HepG2 (cell line): ENCODE measurements around the gene EMP2. TPM values are rescaled to one million over a fixed set of nuclear protein-coding genes. Genes with fewer than 3 reads are reported as not detected.

Experiments used
- ATAC-seq: fragments of 200-7000 bp; cut with Tn5 transposase; 3 replicates; pipeline ENCODE4 v1.9.1; 2020; ENCODE audit warnings: mild to moderate bottlenecking, moderate library complexity
- BruUV-seq: library from RNA; stranded (reverse); fragments of 400-500 nt; replicated peaks from 2 replicates; lab custom pipeline; 2021; lab: Mats Ljungman, UMichigan
- CTCF ChIA-PET: fragments of 300-600 bp; formaldehyde crosslinking; extraction: SDS; loops from one replicate; lab custom pipeline; 2021; ENCODE audit warnings: low total read pairs, inconsistent platforms, low intra/inter-chr PET ratio; lab: Yijun Ruan, JAX
- POLR2A ChIA-PET: fragments of 350-600 bp; sonication (Branson Sonifier 250); formaldehyde crosslinking; loops from one replicate; lab custom pipeline; 2020; ENCODE audit warnings: antibody characterized with exemption, inconsistent platforms; lab: Yijun Ruan, JAX
- DNase-seq: peaks from one replicate; pipeline ENCODE4 v3.0.0-alpha.2; 2015; ENCODE audit warnings: low spot score
- FAIRE-seq: peaks from 3 replicates; lab custom pipeline; 2011; peaks lifted over from hg19 to GRCh38; lab: Jason Lieb, UNC
- H2AFZ ChIP-seq: one replicate; pipeline ENCODE4 v1.6.1; 2011; ENCODE audit warnings: low read length, inconsistent platforms
- H3K27ac ChIP-seq: fragments of 300-600 bp; 3 replicates; pipeline ENCODE4 v1.8.0; 2011; ENCODE audit warnings: mixed run types, mild to moderate bottlenecking, mixed read lengths, low read length, inconsistent platforms; ENCODE audit not compliant: insufficient read depth; ENCODE audit errors: extremely low read length
- H3K27me3 ChIP-seq, 2 experiments: fragments of 200-600 bp in 1 of 2; 2 replicates in 1 of 2; 3 replicates in 1 of 2; pipeline versions ENCODE4 v1.6.0 to v1.8.0; 2011; ENCODE audit warnings: low read length in 2 of 2, mild to moderate bottlenecking in 2 of 2, moderate library complexity in 2 of 2, inconsistent platforms in 1 of 2; ENCODE audit not compliant: insufficient read depth in 2 of 2, control insufficient read depth in 1 of 2
- H3K36me3 ChIP-seq, 2 experiments: fragments of 200-600 bp in 1 of 2; replicated peaks in 1 of 2; 2 replicates in 1 of 2; 3 replicates in 1 of 2; pipeline versions ENCODE4 v1.5.1 to v1.8.0; 2011; ENCODE audit warnings: low read length in 2 of 2, inconsistent platforms in 1 of 2; ENCODE audit not compliant: insufficient read depth in 2 of 2, control insufficient read depth in 1 of 2
- H3K4me1 ChIP-seq: 2 replicates; pipeline ENCODE4 v1.5.1; 2012; ENCODE audit warnings: low read length, inconsistent platforms; ENCODE audit not compliant: insufficient read depth
- H3K4me2 ChIP-seq: 2 replicates; pipeline ENCODE4 v1.6.0; 2011; ENCODE audit warnings: low read depth, low read length, inconsistent platforms
- H3K4me3 ChIP-seq, 3 experiments: fragments of 200-600 bp in 1 of 3; sonication (generic), shearing (Covaris generic) in 1 of 3; replicated peaks in 1 of 3; 2 replicates each; pipeline ENCODE4 v1.5.1; 2011 to 2016; ENCODE audit warnings: low read length in 3 of 3, inconsistent platforms in 2 of 3, low read depth in 2 of 3, mild to moderate bottlenecking in 2 of 3, control low read depth in 1 of 3, mixed read lengths in 1 of 3; ENCODE audit not compliant: insufficient read depth in 1 of 3
- H3K79me2 ChIP-seq: one replicate; pipeline ENCODE4 v1.6.1; 2011; ENCODE audit warnings: low read length, inconsistent platforms; ENCODE audit not compliant: insufficient read depth
- H3K9ac ChIP-seq: 2 replicates; pipeline ENCODE4 v1.6.0; 2011; ENCODE audit warnings: mild to moderate bottlenecking, low read depth, low read length, inconsistent platforms; ENCODE audit not compliant: insufficient read depth
- H3K9me3 ChIP-seq: 2 replicates; pipeline ENCODE4 v1.5.1; 2012; ENCODE audit warnings: mild to moderate bottlenecking, low read length
- H4K20me1 ChIP-seq: 2 replicates; pipeline ENCODE4 v1.6.0; 2011; ENCODE audit warnings: inconsistent platforms, mild to moderate bottlenecking, low read length, moderate library complexity; ENCODE audit not compliant: insufficient read depth
- AKAP8 ChIP-seq: sonication (generic); formaldehyde crosslinking; IDR thresholded peaks from 2 replicates; pipeline ENCODE4 v1.5.1; 2020; ENCODE audit warnings: mild to moderate bottlenecking, missing genetic modification reagents
- ELF4 ChIP-seq: sonication (generic); formaldehyde crosslinking; IDR thresholded peaks from 2 replicates; pipeline ENCODE4 v1.5.0; 2020; ENCODE audit warnings: missing genetic modification reagents, mild to moderate bottlenecking, moderate library complexity, borderline replicate concordance
- EP300 ChIP-seq, 3 experiments: sonication (generic) in 1 of 3; formaldehyde crosslinking in 1 of 3; IDR thresholded peaks; 2 replicates each; pipeline versions ENCODE4 v1.5.1 to v1.6.1; 2011 to 2020; ENCODE audit warnings: low read depth in 2 of 3, low read length in 2 of 3, borderline replicate concordance in 1 of 3, improper control_type of control experiment in 1 of 3, mild to moderate bottlenecking in 1 of 3, missing genetic modification reagents in 1 of 3, moderate library complexity in 1 of 3
- FIP1L1 ChIP-seq: fragments of 200-400 bp; formaldehyde crosslinking; IDR thresholded peaks from 2 replicates; pipeline ENCODE4 v1.6.1; 2018; ENCODE audit warnings: low read depth, mild to moderate bottlenecking, low read length, moderate library complexity, borderline replicate concordance; ENCODE audit not compliant: insufficient read depth
- HMG20A ChIP-seq: IDR thresholded peaks from 2 replicates; pipeline ENCODE4 v1.6.1; 2016; ENCODE audit warnings: borderline replicate concordance
- MAZ ChIP-seq, 2 experiments: sonication (generic) in 1 of 2; formaldehyde crosslinking in 1 of 2; IDR thresholded peaks; 2 replicates each; pipeline versions ENCODE4 v1.5.0 to v1.6.1; 2012 to 2020; ENCODE audit warnings: low read depth in 2 of 2, mild to moderate bottlenecking in 2 of 2, borderline replicate concordance in 1 of 2, improper control_type of control experiment in 1 of 2, low read length in 1 of 2, missing genetic modification reagents in 1 of 2, moderate library complexity in 1 of 2
- NKX3-1 ChIP-seq: sonication (generic); formaldehyde crosslinking; IDR thresholded peaks from 2 replicates; pipeline ENCODE4 v1.5.0; 2020; ENCODE audit warnings: missing genetic modification reagents
- PAF1 ChIP-seq: IDR thresholded peaks from 2 replicates; pipeline ENCODE4 v1.6.1; 2016; ENCODE audit warnings: missing genetic modification reagents, missing compliant biosample characterization
- PHF8 ChIP-seq: sonication (generic); formaldehyde crosslinking; IDR thresholded peaks from 2 replicates; pipeline ENCODE4 v1.5.0; 2020; ENCODE audit warnings: missing genetic modification reagents
- SOX13 ChIP-seq, 3 experiments: fragments of 450-650 bp in 1 of 3; sonication (generic) in 1 of 3; formaldehyde crosslinking in 1 of 3; IDR thresholded peaks in 2 of 3; conservative IDR thresholded peaks in 1 of 3; 2 replicates each; pipeline versions ENCODE4 v1.5.0 to v1.6.1; 2016 to 2020; ENCODE audit warnings: antibody characterized with exemption in 1 of 3, mild to moderate bottlenecking in 1 of 3, missing compliant biosample characterization in 1 of 3, missing genetic modification reagents in 1 of 3, moderate library complexity in 1 of 3
- SP2 ChIP-seq: sonication (generic); formaldehyde crosslinking; IDR thresholded peaks from 2 replicates; pipeline ENCODE4 v1.5.1; 2020; ENCODE audit warnings: mild to moderate bottlenecking, missing genetic modification reagents
- SP5 ChIP-seq: IDR thresholded peaks from 2 replicates; pipeline ENCODE4 v1.6.1; 2016; ENCODE audit warnings: low read depth, borderline replicate concordance
- STAT5B ChIP-seq: sonication (generic); formaldehyde crosslinking; IDR thresholded peaks from 2 replicates; pipeline ENCODE4 v1.4.0; 2020; ENCODE audit warnings: missing genetic modification reagents
- WGBS: methylation state at CpG from one replicate; pipeline ENCODE4 v1.1.6; 2017; ENCODE audit warnings: low lambda C conversion rate; 5-methylcytosine and 5-hydroxymethylcytosine counted together
- in situ Hi-C: cut with HindIII; loops from 2 replicates; pipeline ENCODE4 v1.10.0; 2017; ENCODE audit warnings: low pct_unique_long_range_greater_than_20kb; ENCODE audit not compliant: extremely low pct_ligation_motif_present
- intact Hi-C: fragments of 100-400 bp; cut with micrococcal nuclease; formaldehyde crosslinking; loops from one replicate; pipeline ENCODE4 v1.10.0; 2022; ENCODE audit not compliant: unreplicated experiment
- polyA plus RNA-seq, 8 experiments: library from polyadenylated mRNA; depleted of rRNA in 3 of 8; stranded (reverse) in 7 of 8; unstranded in 1 of 8; fragments of >200 nt; fragmentation: Illumina TruSeq in 4 of 8; extraction: Trizol in 4 of 8; gene quantifications; 2 replicates each; pipeline versions ENCODE4 v1.2.1 to v1.2.3, GENCODE V29; 2011 to 2016; ENCODE audit warnings: low read depth in 4 of 8, missing spikeins in 1 of 8, mixed read lengths in 1 of 8; ENCODE audit not compliant: insufficient read depth in 1 of 8
- total RNA-seq, 5 experiments: library from RNA; depleted of rRNA; stranded (reverse); fragments of >200 nt; fragmentation: Illumina TruSeq; extraction: Trizol; gene quantifications; 2 replicates each; pipeline ENCODE4 v1.2.3, GENCODE V29; 2016; ENCODE audit warnings: low read depth in 1 of 5
- TF ChIP-seq, protein P1 (sequence below): sonication (generic); formaldehyde crosslinking; conservative IDR thresholded peaks from 2 replicates; pipeline ENCODE4 v1.4.0; 2020; ENCODE audit warnings: missing genetic modification reagents
- TF ChIP-seq, protein P2 (sequence below): sonication (generic); formaldehyde crosslinking; IDR thresholded peaks from 2 replicates; pipeline ENCODE4 v1.4.0; 2020; ENCODE audit warnings: missing genetic modification reagents
- TF ChIP-seq, protein P3 (sequence below): IDR thresholded peaks from 2 replicates; pipeline ENCODE4 v1.6.1; 2016; ENCODE audit warnings: low read depth, control low read depth
- TF ChIP-seq, protein P4 (sequence below): sonication (generic); formaldehyde crosslinking; IDR thresholded peaks from 2 replicates; pipeline ENCODE4 v1.4.0; 2020; ENCODE audit warnings: missing genetic modification reagents

Gene EMP2
- total and polyA plus RNA-seq, 2 of the 13 experiments (the other 11 are each of a cell fraction or from before 2014, with no cell fraction given), result 24.6 to 91.2 TPM

DNA sequence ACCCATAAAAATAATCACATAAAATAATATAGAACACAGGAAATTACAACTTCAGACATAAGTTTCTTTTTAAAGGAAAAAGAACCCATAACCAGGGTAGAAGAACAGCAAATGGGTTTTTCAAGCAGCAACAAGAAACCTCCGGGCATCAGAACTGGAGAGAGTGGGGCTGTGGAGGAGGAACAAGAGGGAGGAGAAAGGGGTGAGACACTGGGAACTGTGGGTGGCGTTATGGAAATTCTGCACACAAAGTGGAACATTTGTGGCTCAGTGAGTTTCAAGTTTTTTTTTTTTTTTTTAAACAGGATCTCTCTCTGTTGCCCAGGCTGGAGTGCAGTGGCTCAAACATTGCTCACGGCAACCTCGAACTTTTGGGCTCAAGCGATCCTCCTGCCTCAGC lies 22.6 kb downstream of the EMP2 start:
- TF ChIP-seq FIP1L1 (no peak), MAZ (IDR thresholded peaks at IDR 0.05; ENCODE audit: borderline replicate concordance, low read depth, low read length) (no peak), MAZ (CRISPR knock-in tag; IDR thresholded peaks at IDR 0.05; ENCODE audit: low read depth) (no peak), SP5 (CRISPR knock-in tag) (no peak), HMG20A (CRISPR knock-in tag) (no peak), SP2 (CRISPR knock-in tag) (no peak), STAT5B (CRISPR knock-in tag) (no peak), AKAP8 (CRISPR knock-in tag) (no peak), SOX13 (IDR thresholded peaks at IDR 0.05) (no peak), SOX13 (CRISPR knock-in tag; conservative IDR thresholded peaks at IDR 0.05 in 1 of 2, IDR thresholded peaks at IDR 0.05 in 1 of 2) (no peak), NKX3-1 (no peak), EP300 (IDR thresholded peaks at IDR 0.05; ENCODE audit: low read depth in 2 of 2, low read length in 2 of 2) (no peak), EP300 (CRISPR knock-in tag; IDR thresholded peaks at IDR 0.05; ENCODE audit: borderline replicate concordance) (no peak), PAF1 (CRISPR knock-in tag) (no peak), ELF4 (CRISPR knock-in tag) (no peak), PHF8 (CRISPR knock-in tag) (no peak)
- TF ChIP-seq, protein P1, sequence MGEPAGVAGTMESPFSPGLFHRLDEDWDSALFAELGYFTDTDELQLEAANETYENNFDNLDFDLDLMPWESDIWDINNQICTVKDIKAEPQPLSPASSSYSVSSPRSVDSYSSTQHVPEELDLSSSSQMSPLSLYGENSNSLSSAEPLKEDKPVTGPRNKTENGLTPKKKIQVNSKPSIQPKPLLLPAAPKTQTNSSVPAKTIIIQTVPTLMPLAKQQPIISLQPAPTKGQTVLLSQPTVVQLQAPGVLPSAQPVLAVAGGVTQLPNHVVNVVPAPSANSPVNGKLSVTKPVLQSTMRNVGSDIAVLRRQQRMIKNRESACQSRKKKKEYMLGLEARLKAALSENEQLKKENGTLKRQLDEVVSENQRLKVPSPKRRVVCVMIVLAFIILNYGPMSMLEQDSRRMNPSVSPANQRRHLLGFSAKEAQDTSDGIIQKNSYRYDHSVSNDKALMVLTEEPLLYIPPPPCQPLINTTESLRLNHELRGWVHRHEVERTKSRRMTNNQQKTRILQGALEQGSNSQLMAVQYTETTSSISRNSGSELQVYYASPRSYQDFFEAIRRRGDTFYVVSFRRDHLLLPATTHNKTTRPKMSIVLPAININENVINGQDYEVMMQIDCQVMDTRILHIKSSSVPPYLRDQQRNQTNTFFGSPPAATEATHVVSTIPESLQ (CRISPR knock-in tag), result no peak
- TF ChIP-seq, protein P2, sequence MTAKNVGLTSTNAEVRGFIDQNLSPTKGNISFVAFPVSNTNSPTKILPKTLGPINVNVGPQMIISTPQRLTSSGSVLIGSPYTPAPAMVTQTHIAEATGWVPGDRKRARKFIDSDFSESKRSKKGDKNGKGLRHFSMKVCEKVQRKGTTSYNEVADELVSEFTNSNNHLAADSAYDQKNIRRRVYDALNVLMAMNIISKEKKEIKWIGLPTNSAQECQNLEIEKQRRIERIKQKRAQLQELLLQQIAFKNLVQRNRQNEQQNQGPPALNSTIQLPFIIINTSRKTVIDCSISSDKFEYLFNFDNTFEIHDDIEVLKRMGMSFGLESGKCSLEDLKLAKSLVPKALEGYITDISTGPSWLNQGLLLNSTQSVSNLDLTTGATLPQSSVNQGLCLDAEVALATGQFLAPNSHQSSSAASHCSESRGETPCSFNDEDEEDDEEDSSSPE (CRISPR knock-in tag), result no peak
- TF ChIP-seq, protein P3, sequence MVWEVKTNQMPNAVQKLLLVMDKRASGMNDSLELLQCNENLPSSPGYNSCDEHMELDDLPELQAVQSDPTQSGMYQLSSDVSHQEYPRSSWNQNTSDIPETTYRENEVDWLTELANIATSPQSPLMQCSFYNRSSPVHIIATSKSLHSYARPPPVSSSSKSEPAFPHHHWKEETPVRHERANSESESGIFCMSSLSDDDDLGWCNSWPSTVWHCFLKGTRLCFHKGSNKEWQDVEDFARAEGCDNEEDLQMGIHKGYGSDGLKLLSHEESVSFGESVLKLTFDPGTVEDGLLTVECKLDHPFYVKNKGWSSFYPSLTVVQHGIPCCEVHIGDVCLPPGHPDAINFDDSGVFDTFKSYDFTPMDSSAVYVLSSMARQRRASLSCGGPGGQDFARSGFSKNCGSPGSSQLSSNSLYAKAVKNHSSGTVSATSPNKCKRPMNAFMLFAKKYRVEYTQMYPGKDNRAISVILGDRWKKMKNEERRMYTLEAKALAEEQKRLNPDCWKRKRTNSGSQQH (CRISPR knock-in tag), result no peak
- TF ChIP-seq, protein P4, sequence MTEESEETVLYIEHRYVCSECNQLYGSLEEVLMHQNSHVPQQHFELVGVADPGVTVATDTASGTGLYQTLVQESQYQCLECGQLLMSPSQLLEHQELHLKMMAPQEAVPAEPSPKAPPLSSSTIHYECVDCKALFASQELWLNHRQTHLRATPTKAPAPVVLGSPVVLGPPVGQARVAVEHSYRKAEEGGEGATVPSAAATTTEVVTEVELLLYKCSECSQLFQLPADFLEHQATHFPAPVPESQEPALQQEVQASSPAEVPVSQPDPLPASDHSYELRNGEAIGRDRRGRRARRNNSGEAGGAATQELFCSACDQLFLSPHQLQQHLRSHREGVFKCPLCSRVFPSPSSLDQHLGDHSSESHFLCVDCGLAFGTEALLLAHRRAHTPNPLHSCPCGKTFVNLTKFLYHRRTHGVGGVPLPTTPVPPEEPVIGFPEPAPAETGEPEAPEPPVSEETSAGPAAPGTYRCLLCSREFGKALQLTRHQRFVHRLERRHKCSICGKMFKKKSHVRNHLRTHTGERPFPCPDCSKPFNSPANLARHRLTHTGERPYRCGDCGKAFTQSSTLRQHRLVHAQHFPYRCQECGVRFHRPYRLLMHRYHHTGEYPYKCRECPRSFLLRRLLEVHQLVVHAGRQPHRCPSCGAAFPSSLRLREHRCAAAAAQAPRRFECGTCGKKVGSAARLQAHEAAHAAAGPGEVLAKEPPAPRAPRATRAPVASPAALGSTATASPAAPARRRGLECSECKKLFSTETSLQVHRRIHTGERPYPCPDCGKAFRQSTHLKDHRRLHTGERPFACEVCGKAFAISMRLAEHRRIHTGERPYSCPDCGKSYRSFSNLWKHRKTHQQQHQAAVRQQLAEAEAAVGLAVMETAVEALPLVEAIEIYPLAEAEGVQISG (CRISPR knock-in tag), result no peak
- CTCF ChIA-PET, result no interaction called here

More for the DNA sequence above, 22.6 kb downstream of the EMP2 start:
- ATAC-seq, result no peak
- POLR2A ChIA-PET, result no interaction called here
- H3K4me3 ChIP-seq, result no peak overlapping the region
- H3K9me3 ChIP-seq, result peaks cover 4% of the 10 kb centered on the region; the same call in 1 of the 2 replicates
- WGBS, result 94% methylated on average over 5 of the region's 5 CpGs
- no peak for DNase-seq
- BruUV-seq, result no TSS peak
- H3K36me3 ChIP-seq, result no peaks in the 10 kb centered on the region; a peak in 2 of 5 replicates
- intact Hi-C loops, result no loop called here
- H3K27me3 ChIP-seq, result no peaks in the 10 kb centered on the region
- H3K27ac ChIP-seq, result no peak overlapping the region
- no peak for FAIRE-seq
- in situ Hi-C loops, result no loop called here
- peaks cover 50% of the 10 kb centered on the region for H4K20me1 ChIP-seq
- no peak overlapping the region for H3K4me2 ChIP-seq
- H3K4me1 ChIP-seq, result peaks cover 20% of the 10 kb centered on the region
- H3K79me2 ChIP-seq, result peaks cover 9% of the 10 kb centered on the region
- H2AFZ ChIP-seq, result no peak overlapping the region
- H3K9ac ChIP-seq, result no peak overlapping the region
